Epithelial cell of esophagus (primary cell): ENCODE measurements around the gene CITED1.

Source experiments
- DNase-seq: peaks from one replicate; pipeline ENCODE4 v3.0.0; 2010; ENCODE audit warnings: low read depth
- H3K4me3 ChIP-seq: 2 replicates; pipeline ENCODE4 v1.5.1; 2011; ENCODE audit warnings: mild to moderate bottlenecking, low read length, control low read depth
- CTCF ChIP-seq: IDR thresholded peaks from 2 replicates; pipeline ENCODE4 v1.5.1; 2011; ENCODE audit warnings: low read depth, mild to moderate bottlenecking, low read length, control low read depth, inconsistent platforms; ENCODE audit not compliant: insufficient read depth; ENCODE audit errors: missing control alignments

The CITED1 gene

GRCh38 chrX:72255445-72255844 is 50.3 kb downstream of the CITED1 start:
- no peak for TF ChIP-seq CTCF
- DNase-seq: no peak
- no peak overlapping the region for H3K4me3 ChIP-seq

GRCh38 chrX:72254816-72255215 is 50.9 kb downstream of the CITED1 start:
- H3K4me3 ChIP-seq: no peak overlapping the region
- no peak for TF ChIP-seq CTCF
- no peak for DNase-seq

GRCh38 chrX:72253686-72254085 is 52.0 kb downstream of the CITED1 start:
- H3K4me3 ChIP-seq: no peak overlapping the region
- no peak for TF ChIP-seq CTCF
- no peak for DNase-seq
